HepG2 (cell line): ENCODE measurements around the gene GMEB2. TPM values are rescaled to one million over a fixed set of nuclear protein-coding genes. Genes with fewer than 3 reads are reported as not detected.

Experiments
- ARID2 ChIP-seq: sonication (generic); formaldehyde crosslinking; IDR thresholded peaks from 2 replicates; pipeline ENCODE4 v1.8.1; 2022; ENCODE audit warnings: mild to moderate bottlenecking, missing genetic modification reagents, borderline replicate concordance
- ARNT ChIP-seq: fragments of 450-650 bp; IDR thresholded peaks from 2 replicates; pipeline ENCODE4 v1.6.1; 2017
- CBX2 ChIP-seq, 2 experiments: fragments of 200-600 bp in 1 of 2; sonication (generic); formaldehyde crosslinking in 1 of 2; IDR thresholded peaks; 2 replicates each; pipeline versions ENCODE4 v1.7.0 to v1.8.1; 2018 to 2022; ENCODE audit warnings: low read depth in 2 of 2, low read length in 1 of 2, mild to moderate bottlenecking in 1 of 2, missing genetic modification reagents in 1 of 2
- CEBPB ChIP-seq: IDR thresholded peaks from 2 replicates; pipeline ENCODE4 v1.6.1; 2011; ENCODE audit warnings: low read depth, low read length, improper control_type of control experiment, borderline replicate concordance
- CSRNP2 ChIP-seq: sonication (generic); formaldehyde crosslinking; conservative IDR thresholded peaks from 2 replicates; pipeline ENCODE4 v1.8.0; 2022; ENCODE audit warnings: low read depth, missing genetic modification reagents
- ELK4 ChIP-seq: sonication (generic); formaldehyde crosslinking; IDR thresholded peaks from 2 replicates; pipeline ENCODE4 v1.9.0; 2021; ENCODE audit warnings: missing genetic modification reagents, borderline replicate concordance
- HHEX ChIP-seq: IDR thresholded peaks from 2 replicates; pipeline ENCODE4 v1.6.1; 2016; ENCODE audit warnings: control low read depth
- HNRNPL ChIP-seq: fragments of 200-400 bp; formaldehyde crosslinking; IDR thresholded peaks from 2 replicates; pipeline ENCODE4 v1.6.1; 2017; ENCODE audit warnings: mild to moderate bottlenecking, low read depth, low read length
- IRX3 ChIP-seq: sonication (generic); formaldehyde crosslinking; IDR thresholded peaks from 2 replicates; pipeline ENCODE4 v1.8.1; 2023; ENCODE audit warnings: mild to moderate bottlenecking, low read depth, missing genetic modification reagents, borderline replicate concordance
- KLF12 ChIP-seq: sonication (generic); formaldehyde crosslinking; IDR thresholded peaks from 2 replicates; pipeline ENCODE4 v1.4.0; 2020; ENCODE audit warnings: missing genetic modification reagents, borderline replicate concordance
- MAZ ChIP-seq, 2 experiments: sonication (generic) in 1 of 2; formaldehyde crosslinking in 1 of 2; IDR thresholded peaks; 2 replicates each; pipeline versions ENCODE4 v1.5.0 to v1.6.1; 2012 to 2020; ENCODE audit warnings: low read depth in 2 of 2, mild to moderate bottlenecking in 2 of 2, borderline replicate concordance in 1 of 2, improper control_type of control experiment in 1 of 2, low read length in 1 of 2, missing genetic modification reagents in 1 of 2, moderate library complexity in 1 of 2
- MED1 ChIP-seq: sonication (generic); formaldehyde crosslinking; IDR thresholded peaks from 2 replicates; pipeline ENCODE4 v1.4.0; 2020; ENCODE audit warnings: missing genetic modification reagents
- NFKBIZ ChIP-seq: IDR thresholded peaks from 2 replicates; pipeline ENCODE4 v1.6.1; 2018; ENCODE audit warnings: missing genetic modification reagents, missing compliant biosample characterization
- NFRKB ChIP-seq: fragments of 450-650 bp; IDR thresholded peaks from 2 replicates; pipeline ENCODE4 v1.6.1; 2017
- NR2F2 ChIP-seq: IDR thresholded peaks from 2 replicates; pipeline ENCODE4 v1.6.1; 2012; ENCODE audit warnings: low read depth, inconsistent platforms, borderline replicate concordance
- PRPF4 ChIP-seq: fragments of 200-400 bp; formaldehyde crosslinking; IDR thresholded peaks from 2 replicates; pipeline ENCODE4 v1.6.1; 2016; ENCODE audit warnings: low read length, low read depth; ENCODE audit not compliant: poor library complexity, severe bottlenecking
- RFXAP ChIP-seq: sonication (generic); formaldehyde crosslinking; IDR thresholded peaks from 2 replicates; pipeline ENCODE4 v1.4.0; 2020; ENCODE audit warnings: missing genetic modification reagents, borderline replicate concordance
- TFE3 ChIP-seq: IDR thresholded peaks from 2 replicates; pipeline ENCODE4 v1.6.1; 2016
- TIGD3 ChIP-seq: sonication (generic); formaldehyde crosslinking; IDR thresholded peaks from 2 replicates; pipeline ENCODE4 v1.5.1; 2020; ENCODE audit warnings: mild to moderate bottlenecking, missing genetic modification reagents, borderline replicate concordance
- ZBTB20 ChIP-seq: sonication (generic); formaldehyde crosslinking; IDR thresholded peaks from 2 replicates; pipeline ENCODE4 v1.8.1; 2023; ENCODE audit warnings: missing genetic modification reagents, low read depth, mild to moderate bottlenecking, borderline replicate concordance
- ZNF558 ChIP-seq: sonication (generic); formaldehyde crosslinking; IDR thresholded peaks from 2 replicates; pipeline ENCODE4 v1.9.0; 2022; ENCODE audit warnings: mild to moderate bottlenecking, missing genetic modification reagents, borderline replicate concordance
- ZNF607 ChIP-seq: sonication (generic); formaldehyde crosslinking; IDR thresholded peaks from 2 replicates; pipeline ENCODE4 v1.5.1; 2020; ENCODE audit warnings: missing genetic modification reagents, mild to moderate bottlenecking, borderline replicate concordance
- ZNF672 ChIP-seq: sonication (generic); formaldehyde crosslinking; IDR thresholded peaks from 2 replicates; pipeline ENCODE4 v1.8.1; 2022; ENCODE audit warnings: missing genetic modification reagents
- ZNF781 ChIP-seq: sonication (generic); formaldehyde crosslinking; IDR thresholded peaks from 2 replicates; pipeline ENCODE4 v1.5.1; 2020; ENCODE audit warnings: borderline replicate concordance, mild to moderate bottlenecking, missing genetic modification reagents; ENCODE audit errors: not compliant biosample characterization
- polyA plus RNA-seq, 8 experiments: library from polyadenylated mRNA; depleted of rRNA in 3 of 8; stranded (reverse) in 7 of 8; unstranded in 1 of 8; fragments of >200 nt; fragmentation: Illumina TruSeq in 4 of 8; extraction: Trizol in 4 of 8; gene quantifications; 2 replicates each; pipeline versions ENCODE4 v1.2.1 to v1.2.3, GENCODE V29; 2011 to 2016; ENCODE audit warnings: low read depth in 4 of 8, missing spikeins in 1 of 8, mixed read lengths in 1 of 8; ENCODE audit not compliant: insufficient read depth in 1 of 8
- total RNA-seq, 5 experiments: library from RNA; depleted of rRNA; stranded (reverse); fragments of >200 nt; fragmentation: Illumina TruSeq; extraction: Trizol; gene quantifications; 2 replicates each; pipeline ENCODE4 v1.2.3, GENCODE V29; 2016; ENCODE audit warnings: low read depth in 1 of 5

The GMEB2 gene
- total and polyA plus RNA-seq, 2 of the 13 experiments (the other 11 are each of a cell fraction or from before 2014, with no cell fraction given) = 10.6 to 12.4 TPM

GRCh38 chr20:63574156-63574828 is 52.6 kb downstream of the GMEB2 start, which contains the start of gene HELZ2 (continued):
- TF ChIP-seq TFE3 (CRISPR knock-in tag) (no peak), NFKBIZ (CRISPR knock-in tag) (no peak), ZNF558 (CRISPR knock-in tag) (peak; percentile 77; the same call in 1 of the 2 replicates), NR2F2 (no peak), MAZ (IDR thresholded peaks at IDR 0.05; ENCODE audit: borderline replicate concordance, low read depth, low read length) (peak; percentile 40; the same call in 1 of the 2 replicates), MAZ (CRISPR knock-in tag; IDR thresholded peaks at IDR 0.05; ENCODE audit: low read depth) (peak; percentile 74), ARID2 (CRISPR knock-in tag) (no peak), ELK4 (CRISPR knock-in tag) (no peak), MED1 (CRISPR knock-in tag) (peak; percentile 65), ZNF607 (CRISPR knock-in tag) (peak; percentile 22; the same call in 1 of the 2 replicates), CBX2 (IDR thresholded peaks at IDR 0.05; ENCODE audit: low read depth, low read length) (no peak), CBX2 (CRISPR knock-in tag; IDR thresholded peaks at IDR 0.05; ENCODE audit: low read depth) (no peak), PRPF4 (no peak), TIGD3 (no peak; the same call in 1 of the 2 replicates), ARNT (no peak), RFXAP (CRISPR knock-in tag) (no peak), IRX3 (CRISPR knock-in tag) (no peak), ZNF672 (CRISPR knock-in tag) (no peak), ZBTB20 (CRISPR knock-in tag) (no peak; the same call in 1 of the 2 replicates), KLF12 (CRISPR knock-in tag) (no peak; the same call in 1 of the 2 replicates), CSRNP2 (CRISPR knock-in tag) (no peak), HNRNPL (0 out of 2 replicates have a peak, but pooled peaks have one; percentile 75), CEBPB (no peak), HHEX (CRISPR knock-in tag) (no peak), ZNF781 (CRISPR knock-in tag) (no peak), NFRKB (no peak)
